Endothelial cell of umbilical vein (primary cell): ENCODE results near the gene CHRNA1. TPM values are rescaled to one million over a fixed set of nuclear protein-coding genes. Genes with fewer than 3 reads are reported as not detected.

ENCODE experiments used
- BruUV-seq: library from RNA; stranded (reverse); fragments of 400-500 nt; replicated peaks from 2 replicates; lab custom pipeline; 2021; lab: Mats Ljungman, UMichigan
- CTCF ChIA-PET: fragments of 300-600, 350-600 bp; sonication (Branson Sonifier 250); formaldehyde crosslinking; loops from one replicate; lab custom pipeline; 2021; ENCODE audit warnings: antibody characterized with exemption, inconsistent platforms; lab: Charles Lee
- POLR2A ChIA-PET: fragments of 300-600, 350-600 bp; sonication (Branson Sonifier 250); formaldehyde crosslinking; loops from one replicate; lab custom pipeline; 2021; ENCODE audit warnings: antibody characterized with exemption, inconsistent platforms; lab: Charles Lee
- DNase-seq: peaks from one replicate; pipeline ENCODE4 v3.0.0-alpha.2; 2011; ENCODE audit warnings: low read depth, low spot score
- FAIRE-seq: peaks from 2 replicates; lab custom pipeline; 2011; peaks lifted over from hg19 to GRCh38; lab: Jason Lieb, UNC
- H2AFZ ChIP-seq: 2 replicates; pipeline ENCODE4 v1.6.0; 2012; ENCODE audit warnings: low read depth, low read length, control low read depth, inconsistent platforms
- H3K27ac ChIP-seq: 2 replicates; pipeline ENCODE4 v1.5.1; 2011; ENCODE audit warnings: low read depth, mild to moderate bottlenecking, control low read depth, low read length, moderate library complexity; ENCODE audit not compliant: insufficient read depth
- H3K27me3 ChIP-seq, 2 experiments: 2 replicates each; pipeline versions ENCODE4 v1.6.0 to v1.6.1; 2011; ENCODE audit warnings: low read length in 2 of 2, mixed read lengths in 1 of 2; ENCODE audit not compliant: control insufficient read depth in 2 of 2, insufficient read depth in 2 of 2
- H3K36me3 ChIP-seq, 2 experiments: 2 replicates in 1 of 2; 3 replicates in 1 of 2; pipeline ENCODE4 v1.5.1; 2011; ENCODE audit warnings: low read length in 2 of 2, mild to moderate bottlenecking in 1 of 2, moderate library complexity in 1 of 2; ENCODE audit not compliant: control insufficient read depth in 2 of 2, insufficient read depth in 2 of 2; ENCODE audit errors: extremely low read depth in 1 of 2
- H3K4me1 ChIP-seq: 3 replicates; pipeline ENCODE4 v1.5.1; 2011; ENCODE audit warnings: mild to moderate bottlenecking, low read length; ENCODE audit not compliant: control insufficient read depth, insufficient read depth; ENCODE audit errors: extremely low read depth
- H3K4me2 ChIP-seq: 2 replicates; pipeline ENCODE4 v1.6.1; 2011; ENCODE audit warnings: low read length, control low read depth, mixed read lengths; ENCODE audit not compliant: insufficient read depth
- H3K4me3 ChIP-seq, 3 experiments: fragments of 200-600 bp in 1 of 3; sonication (generic), shearing (Covaris generic) in 1 of 3; replicated peaks in 1 of 3; 2 replicates each; pipeline ENCODE4 v1.5.1; 2011 to 2016; ENCODE audit warnings: control low read depth in 3 of 3, low read length in 3 of 3, mild to moderate bottlenecking in 2 of 3, inconsistent platforms in 1 of 3, low read depth in 1 of 3, moderate library complexity in 1 of 3; ENCODE audit not compliant: insufficient read depth in 1 of 3
- H3K79me2 ChIP-seq: 2 replicates; pipeline ENCODE4 v1.6.0; 2012; ENCODE audit warnings: low read length, inconsistent platforms; ENCODE audit not compliant: control insufficient read depth, insufficient read depth
- H3K9ac ChIP-seq: replicated peaks from 2 replicates; pipeline ENCODE3; 2011; ENCODE audit warnings: low read length, control low read depth; ENCODE audit not compliant: insufficient read depth; ENCODE audit errors: extremely low read depth
- H3K9me1 ChIP-seq: replicated peaks from 3 replicates; pipeline ENCODE4 v1.6.0; 2011; ENCODE audit warnings: mild to moderate bottlenecking, low read length; ENCODE audit not compliant: control insufficient read depth, insufficient read depth; ENCODE audit errors: extremely low read depth
- H3K9me3 ChIP-seq: replicated peaks from 2 replicates; pipeline ENCODE4 v1.5.1; 2012; ENCODE audit warnings: low read length, inconsistent platforms; ENCODE audit not compliant: control insufficient read depth, insufficient read depth
- H4K20me1 ChIP-seq: replicated peaks from 2 replicates; pipeline ENCODE3; 2011; ENCODE audit warnings: mild to moderate bottlenecking, low read length; ENCODE audit not compliant: control insufficient read depth, insufficient read depth; ENCODE audit errors: extremely low read depth
- EZH2 ChIP-seq: IDR thresholded peaks from 2 replicates; pipeline ENCODE4 v1.6.1; 2012; ENCODE audit warnings: borderline replicate concordance, low read depth, mild to moderate bottlenecking, moderate library complexity, low read length, inconsistent platforms; ENCODE audit not compliant: severe bottlenecking
- FOS ChIP-seq: IDR thresholded peaks from 2 replicates; pipeline ENCODE4 v1.6.1; 2011; ENCODE audit warnings: mild to moderate bottlenecking, low read length, moderate library complexity, borderline replicate concordance; ENCODE audit not compliant: insufficient read depth
- GATA2 ChIP-seq: IDR thresholded peaks from 2 replicates; pipeline ENCODE4 v1.7.0; 2011; ENCODE audit warnings: low read depth, mild to moderate bottlenecking, moderate library complexity, mixed read lengths, low read length; ENCODE audit not compliant: insufficient read length, insufficient read depth
- JUN ChIP-seq: IDR thresholded peaks from 2 replicates; pipeline ENCODE4 v1.6.1; 2011; ENCODE audit warnings: borderline replicate concordance, low read depth; ENCODE audit not compliant: insufficient read length, insufficient read depth
- MAX ChIP-seq: IDR thresholded peaks from 2 replicates; pipeline ENCODE4 v1.6.1; 2011; ENCODE audit not compliant: insufficient read depth, insufficient read length
- POLR2A ChIP-seq: IDR thresholded peaks from 2 replicates; pipeline ENCODE4 v1.6.1; 2012; ENCODE audit warnings: low read depth, mild to moderate bottlenecking, control low read depth, low read length
- POLR2AphosphoS5 ChIP-seq: IDR thresholded peaks from 2 replicates; pipeline ENCODE4 v1.6.1; 2012; ENCODE audit warnings: low read depth, mild to moderate bottlenecking, control low read depth, low read length, moderate library complexity; ENCODE audit not compliant: insufficient read depth
- dilution Hi-C: fragments of 300-500 bp; cut with MboI; formaldehyde crosslinking; loops from one replicate; pipeline ENCODE4 v1.15.0; 2019; ENCODE audit warnings: low sequenced_read_pairs; ENCODE audit not compliant: extremely low pct_ligation_motif_present
- intact Hi-C: fragments of 100-400 bp; cut with micrococcal nuclease; formaldehyde crosslinking; loops from one replicate; pipeline ENCODE4 v1.10.0; 2022
- polyA plus RNA-seq, 4 experiments: library from polyadenylated mRNA; depleted of rRNA in 3 of 4; stranded (reverse) in 3 of 4; unstranded in 1 of 4; fragments of >200 nt; gene quantifications; 2 replicates each; pipeline versions ENCODE4 v1.2.1 to v1.2.3, GENCODE V29; 2011 to 2012; ENCODE audit warnings: missing spikeins in 1 of 4
- total RNA-seq: library from RNA; stranded (reverse); gene quantifications from 2 replicates; pipeline ENCODE4 v1.2.3, GENCODE V29; 2021

The CHRNA1 gene
- total and polyA plus RNA-seq, 2 donors (not counting 3 experiments of a cell fraction or from before 2014, with no cell fraction given): 11.3 to 18.2 TPM

- no peak overlapping the region for H3K4me3 ChIP-seq
- H3K27ac ChIP-seq: no peak overlapping the region
- ChIA-PET CTCF (interaction anchor here (1.3 to 7.4 kb wide), 4 partner anchors 12 to 39 kb away, joined by 3 to 48 read pairs (median 7); no protein-coding TSS in a partner anchor), POLR2A (no interaction called here)
- dilution Hi-C loops (no loop called here), intact Hi-C loops (no loop called here)
- no TSS peak for BruUV-seq
- TF ChIP-seq MAX (no peak), EZH2 (no peak), GATA2 (no peak), POLR2AphosphoS5 (no peak)
- H3K27me3 ChIP-seq: no peaks in the 10 kb centered on the region
- no peak overlapping the region for H3K4me2 ChIP-seq
- H2AFZ ChIP-seq: no peak overlapping the region
- H4K20me1 ChIP-seq: no peaks in the 10 kb centered on the region
- FAIRE-seq: no peak
- peak; percentile 30 for DNase-seq
- no peak overlapping the region for H3K9ac ChIP-seq
- H3K79me2 ChIP-seq: no peaks in the 10 kb centered on the region
- H3K9me3 ChIP-seq: no peaks in the 10 kb centered on the region
- no peaks in the 10 kb centered on the region for H3K9me1 ChIP-seq
- no peaks in the 10 kb centered on the region for H3K36me3 ChIP-seq
- H3K4me1 ChIP-seq: peaks cover 13% of the 10 kb centered on the region
Observed at GRCh38 chr2:174787487-174788205, 23.4 kb upstream of the CHRNA1 start.

- H2AFZ ChIP-seq: peak overlapping the region; percentile 14
Observed at GRCh38 chr2:174786066-174786725, 21.9 kb upstream of the CHRNA1 start.

More at GRCh38 chr2:174786066-174786725, 21.9 kb upstream of the CHRNA1 start:
- no TSS peak for BruUV-seq
- Histone ChIP-seq H3K4me2 (peak overlapping the region; percentile 23), H3K4me3 (peak overlapping the region in 1 of 3 experiments; percentile 1), H3K4me1 (peaks cover 13% of the 10 kb centered on the region), H3K9me3 (no peaks in the 10 kb centered on the region), H3K9me1 (no peaks in the 10 kb centered on the region), H4K20me1 (no peaks in the 10 kb centered on the region), H3K79me2 (no peaks in the 10 kb centered on the region), H3K27me3 (no peaks in the 10 kb centered on the region), H3K9ac (peak overlapping the region; percentile 19), H3K27ac (peak overlapping the region; percentile 25), H3K36me3 (no peaks in the 10 kb centered on the region)
- POLR2A ChIA-PET: no interaction called here
- peak; percentile 87 for FAIRE-seq
- dilution Hi-C loops: no loop called here
- DNase-seq: peak; percentile 88
- CTCF ChIA-PET: interaction anchor here (1.0 to 3.2 kb wide), 3 partner anchors 11 to 37 kb away, joined by 5 to 8 read pairs (median 6); no protein-coding TSS in a partner anchor
- TF ChIP-seq JUN (peak; percentile 42), FOS (peak; percentile 15), EZH2 (no peak), POLR2A (no peak)
- intact Hi-C loops: no loop called here
